ENCODE measurements around the gene IRGM. TPM values are rescaled to one million over a fixed set of nuclear protein-coding genes. Genes with fewer than 3 reads are reported as not detected.
A peak's percentile ranks its signal among the peaks of the same experiment; 100 is the strongest.
"Not testable (repeated sequence)": the region's sequence is repeated elsewhere in the genome, so short reads cannot be mapped to it uniquely, and the experiment has no call there.

Gene IRGM, protein sequence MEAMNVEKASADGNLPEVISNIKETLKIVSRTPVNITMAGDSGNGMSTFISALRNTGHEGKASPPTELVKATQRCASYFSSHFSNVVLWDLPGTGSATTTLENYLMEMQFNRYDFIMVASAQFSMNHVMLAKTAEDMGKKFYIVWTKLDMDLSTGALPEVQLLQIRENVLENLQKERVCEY
- not detected in 2 replicates for total RNA-seq

- not testable (repeated sequence) for H3K36me3 ChIP-seq (ENCODE audit: control insufficient read depth, insufficient read depth, low read length); H3K4me3 ChIP-seq (ENCODE audit: low read depth, low read length); H3K27me3 ChIP-seq (ENCODE audit: control insufficient read depth, insufficient read depth, low read length); FAIRE-seq; DNase-seq (ENCODE audit: low read depth)
These were observed at the start of gene IRGM for GRCh38 chr5:150846308-150846653. IRGM (plus strand) TSS chr5:150846521; CDS start chr5:150848124, 1,603 bp downstream.

- no peaks in the 10 kb centered on the region for H3K27me3 ChIP-seq (ENCODE audit: control insufficient read depth, insufficient read depth, low read length)
- DNase-seq (ENCODE audit: low read depth), result no peak
- H3K36me3 ChIP-seq (ENCODE audit: control insufficient read depth, insufficient read depth, low read length), result peaks cover 2% of the 10 kb centered on the region
- no peak for FAIRE-seq
- TF ChIP-seq, protein P1, sequence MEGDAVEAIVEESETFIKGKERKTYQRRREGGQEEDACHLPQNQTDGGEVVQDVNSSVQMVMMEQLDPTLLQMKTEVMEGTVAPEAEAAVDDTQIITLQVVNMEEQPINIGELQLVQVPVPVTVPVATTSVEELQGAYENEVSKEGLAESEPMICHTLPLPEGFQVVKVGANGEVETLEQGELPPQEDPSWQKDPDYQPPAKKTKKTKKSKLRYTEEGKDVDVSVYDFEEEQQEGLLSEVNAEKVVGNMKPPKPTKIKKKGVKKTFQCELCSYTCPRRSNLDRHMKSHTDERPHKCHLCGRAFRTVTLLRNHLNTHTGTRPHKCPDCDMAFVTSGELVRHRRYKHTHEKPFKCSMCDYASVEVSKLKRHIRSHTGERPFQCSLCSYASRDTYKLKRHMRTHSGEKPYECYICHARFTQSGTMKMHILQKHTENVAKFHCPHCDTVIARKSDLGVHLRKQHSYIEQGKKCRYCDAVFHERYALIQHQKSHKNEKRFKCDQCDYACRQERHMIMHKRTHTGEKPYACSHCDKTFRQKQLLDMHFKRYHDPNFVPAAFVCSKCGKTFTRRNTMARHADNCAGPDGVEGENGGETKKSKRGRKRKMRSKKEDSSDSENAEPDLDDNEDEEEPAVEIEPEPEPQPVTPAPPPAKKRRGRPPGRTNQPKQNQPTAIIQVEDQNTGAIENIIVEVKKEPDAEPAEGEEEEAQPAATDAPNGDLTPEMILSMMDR (IDR thresholded peaks at IDR 0.05; ENCODE audit: insufficient read depth, low read length, severe bottlenecking), result no peak
- no peak overlapping the region for H3K4me3 ChIP-seq (ENCODE audit: low read depth, low read length)
These were observed 48.9 kb upstream of the IRGM start for GRCh38 chr5:150797384-150797783.

GRCh38 chr5:150801117-150801927 is 45.0 kb upstream of the IRGM start:
- FAIRE-seq, result peak; percentile 32
- H3K36me3 ChIP-seq (ENCODE audit: control insufficient read depth, insufficient read depth, low read length), result no peaks in the 10 kb centered on the region
- DNase-seq (ENCODE audit: low read depth), result peak; percentile 75
- TF ChIP-seq, protein P1 (IDR thresholded peaks at IDR 0.05; ENCODE audit: insufficient read depth, low read length, severe bottlenecking), result peak; percentile 55
- H3K4me3 ChIP-seq (ENCODE audit: low read depth, low read length), result peak overlapping the region; percentile 29
- H3K27me3 ChIP-seq (ENCODE audit: control insufficient read depth, insufficient read depth, low read length), result no peaks in the 10 kb centered on the region

GRCh38 chr5:150804388-150804787 is 41.9 kb upstream of the IRGM start:
- no peak for DNase-seq (ENCODE audit: low read depth)
- no peak for FAIRE-seq
- no peaks in the 10 kb centered on the region for H3K27me3 ChIP-seq (ENCODE audit: control insufficient read depth, insufficient read depth, low read length)
- no peaks in the 10 kb centered on the region for H3K36me3 ChIP-seq (ENCODE audit: control insufficient read depth, insufficient read depth, low read length)
- TF ChIP-seq, protein P1 (IDR thresholded peaks at IDR 0.05; ENCODE audit: insufficient read depth, low read length, severe bottlenecking), result no peak
- no peak overlapping the region for H3K4me3 ChIP-seq (ENCODE audit: low read depth, low read length)

DNA sequence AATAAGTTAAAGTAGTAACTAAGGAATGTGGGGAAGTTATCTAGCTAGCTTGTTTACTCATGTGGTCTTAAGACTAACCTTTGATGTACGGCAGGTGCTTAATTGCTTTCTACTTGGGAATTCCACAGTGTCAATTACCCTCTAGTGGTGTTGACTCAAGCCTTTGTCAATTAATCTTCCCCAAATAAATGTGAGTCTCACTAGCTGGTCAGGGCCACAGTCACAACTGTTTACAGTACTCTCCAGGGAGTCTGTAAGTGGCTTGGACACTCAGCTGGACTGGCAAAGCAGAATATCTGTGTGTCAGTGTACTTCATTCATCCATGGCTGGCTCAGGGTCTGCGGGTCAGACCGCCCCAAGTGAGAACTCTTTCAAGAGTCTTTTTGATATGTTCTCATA is 37.0 kb upstream of the IRGM start:
- TF ChIP-seq, protein P1 (IDR thresholded peaks at IDR 0.05; ENCODE audit: insufficient read depth, low read length, severe bottlenecking), result no peak
- no peak for FAIRE-seq

GRCh38 chr5:150815010-150815409 is 31.3 kb upstream of the IRGM start:
- peaks cover 1% of the 10 kb centered on the region for H3K27me3 ChIP-seq (ENCODE audit: control insufficient read depth, insufficient read depth, low read length)
- no peak overlapping the region for H3K4me3 ChIP-seq (ENCODE audit: low read depth, low read length)

More for the DNA sequence above, 37.0 kb upstream of the IRGM start:
- Histone ChIP-seq H3K36me3 (ENCODE audit: control insufficient read depth, insufficient read depth, low read length) (no peaks in the 10 kb centered on the region), H3K4me3 (ENCODE audit: low read depth, low read length) (no peak overlapping the region), H3K27me3 (ENCODE audit: control insufficient read depth, insufficient read depth, low read length) (no peaks in the 10 kb centered on the region)
- no peak for DNase-seq (ENCODE audit: low read depth)

More at GRCh38 chr5:150815010-150815409, 31.3 kb upstream of the IRGM start:
- H3K36me3 ChIP-seq (ENCODE audit: control insufficient read depth, insufficient read depth, low read length), result no peaks in the 10 kb centered on the region
- DNase-seq (ENCODE audit: low read depth) (no peak), FAIRE-seq (no peak)
- TF ChIP-seq, protein P1 (IDR thresholded peaks at IDR 0.05; ENCODE audit: insufficient read depth, low read length, severe bottlenecking), result no peak
